Measurements from ENCODE around the gene RPS6KB2. TPM values are rescaled to one million over a fixed set of nuclear protein-coding genes. Genes with fewer than 3 reads are reported as not detected.

The RPS6KB2 gene
- total RNA-seq, 5 donors from 2014 or later (not counting 1 experiment from before 2014, with no cell fraction given) = 60.3 to 88.0 (median 81.9) TPM

- Histone ChIP-seq H3K9me3 (no peaks in the 10 kb centered on the region), H3K27me3 (replicated peaks in 1 of 2; ENCODE audit: control insufficient read depth in 2 of 2, extremely low read depth in 1 of 2, insufficient read depth in 2 of 2, low read length in 1 of 2) (no peaks in the 10 kb centered on the region), H3K4me3 (ENCODE audit: control insufficient read depth in 1 of 2, extremely low read depth in 1 of 2, low read length in 1 of 2) (peak overlapping the region; percentile 98 to 100), H3K36me3 (ENCODE audit: control insufficient read depth in 2 of 2, extremely low read depth in 1 of 2, insufficient read depth in 1 of 2, low read length in 1 of 2) (peaks cover 9 to 42% of the 10 kb centered on the region in 2 donors), H3K4me1 (ENCODE audit: control insufficient read depth in 1 of 2, extremely low read depth in 1 of 2, insufficient read depth in 2 of 2, low read length in 2 of 2) (peaks cover 38 to 88% of the 10 kb centered on the region in 2 experiments), H3K27ac (ENCODE audit: low read length) (peak overlapping the region; percentile 74)
- H3K27ac Mint-ChIP-seq = peak overlapping the region; percentile 96
- peaks cover 21% of the 10 kb centered on the region for H3K36me3 Mint-ChIP-seq
- H3K4me1 Mint-ChIP-seq = peaks cover 61 to 77% (median 68%) of the 10 kb centered on the region in 3 donors
- ATAC-seq (replicated peaks in 1 of 4) = peak in 2 of 4 experiments; percentile 5 to 6
- H3K27me3 Mint-ChIP-seq = no peaks in the 10 kb centered on the region
- peak in 11 of 35 experiments; percentile 31 to 67 (median 47) for DNase-seq
- ChIA-PET CTCF (no interaction called here), POLR2A (interaction anchor here in 1 of 2 donors (0.5 kb wide), 1 partner anchor 39 kb away, joined by 9 read pairs; no protein-coding TSS in a partner anchor)
- peak overlapping the region; percentile 92 to 97 (median 96) for H3K4me3 Mint-ChIP-seq
- WGBS (ENCODE audit: insufficient coverage) = 0% methylated on average over 6 of the region's 13 CpGs
- no peaks in the 10 kb centered on the region for H3K9me3 Mint-ChIP-seq
These were observed 23.6 kb upstream of the RPS6KB2 start for GRCh38 chr11:67404515-67405195.

GRCh38 chr11:67405196-67405567 lies 23.1 kb upstream of the RPS6KB2 start:
- DNase-seq (peak in 4 of 35 experiments; percentile 29 to 53 (median 39)), ATAC-seq (replicated peaks in 1 of 4) (no peak)
- Histone ChIP-seq H3K27ac (ENCODE audit: low read length) (peak overlapping the region; percentile 74), H3K9me3 (no peaks in the 10 kb centered on the region), H3K27me3 (replicated peaks in 1 of 2; ENCODE audit: control insufficient read depth in 2 of 2, extremely low read depth in 1 of 2, insufficient read depth in 2 of 2, low read length in 1 of 2) (no peaks in the 10 kb centered on the region), H3K4me3 (ENCODE audit: control insufficient read depth in 1 of 2, extremely low read depth in 1 of 2, low read length in 1 of 2) (peak overlapping the region; percentile 98 to 100), H3K4me1 (ENCODE audit: control insufficient read depth in 1 of 2, extremely low read depth in 1 of 2, insufficient read depth in 2 of 2, low read length in 2 of 2) (peaks cover 43 to 88% of the 10 kb centered on the region in 2 experiments), H3K36me3 (ENCODE audit: control insufficient read depth in 2 of 2, extremely low read depth in 1 of 2, insufficient read depth in 1 of 2, low read length in 1 of 2) (peaks cover 10 to 44% of the 10 kb centered on the region in 2 donors)
- Mint-ChIP-seq H3K27ac (peak overlapping the region; percentile 96), H3K9me3 (no peaks in the 10 kb centered on the region), H3K27me3 (no peaks in the 10 kb centered on the region), H3K4me1 (peaks cover 65 to 78% (median 71%) of the 10 kb centered on the region in 3 donors), H3K4me3 (peak overlapping the region; percentile 92 to 97 (median 96)), H3K36me3 (peaks cover 20% of the 10 kb centered on the region)
- ChIA-PET POLR2A (interaction anchor here in 1 of 2 donors (0.5 kb wide), 1 partner anchor 39 kb away, joined by 9 read pairs; no protein-coding TSS in a partner anchor), CTCF (no interaction called here)
- WGBS (ENCODE audit: insufficient coverage) = 3% methylated on average over 3 of the region's 6 CpGs

GRCh38 chr11:67405688-67406339 lies 22.5 kb upstream of the RPS6KB2 start:
- Histone ChIP-seq H3K27ac (ENCODE audit: low read length) (peak overlapping the region; percentile 74), H3K4me3 (ENCODE audit: control insufficient read depth in 1 of 2, extremely low read depth in 1 of 2, low read length in 1 of 2) (peak overlapping the region; percentile 98 to 100), H3K27me3 (replicated peaks in 1 of 2; ENCODE audit: control insufficient read depth in 2 of 2, extremely low read depth in 1 of 2, insufficient read depth in 2 of 2, low read length in 1 of 2) (no peaks in the 10 kb centered on the region), H3K36me3 (ENCODE audit: control insufficient read depth in 2 of 2, extremely low read depth in 1 of 2, insufficient read depth in 1 of 2, low read length in 1 of 2) (peaks cover 10 to 44% of the 10 kb centered on the region in 2 donors), H3K4me1 (ENCODE audit: control insufficient read depth in 1 of 2, extremely low read depth in 1 of 2, insufficient read depth in 2 of 2, low read length in 2 of 2) (peaks cover 45 to 88% of the 10 kb centered on the region in 2 experiments), H3K9me3 (no peaks in the 10 kb centered on the region)
- H3K27ac Mint-ChIP-seq = peak overlapping the region; percentile 96
- CTCF ChIA-PET = no interaction called here
- H3K27me3 Mint-ChIP-seq = no peaks in the 10 kb centered on the region
- H3K4me3 Mint-ChIP-seq = peak overlapping the region; percentile 92 to 97 (median 96)
- ATAC-seq (replicated peaks in 1 of 4) (no peak), DNase-seq (no peak)
- H3K36me3 Mint-ChIP-seq = peaks cover 15% of the 10 kb centered on the region
- peaks cover 65 to 78% (median 72%) of the 10 kb centered on the region in 3 donors for H3K4me1 Mint-ChIP-seq
- POLR2A ChIA-PET = no interaction called here
- WGBS (ENCODE audit: insufficient coverage) = 47% methylated on average over 6 of the region's 9 CpGs
- H3K9me3 Mint-ChIP-seq = no peaks in the 10 kb centered on the region

- peak overlapping the region; percentile 74 for H3K27ac ChIP-seq (ENCODE audit: low read length)
- Mint-ChIP-seq H3K4me3 (peak overlapping the region; percentile 92 to 97 (median 96)), H3K4me1 (peaks cover 72 to 84% (median 79%) of the 10 kb centered on the region in 3 donors), H3K9me3 (no peaks in the 10 kb centered on the region), H3K27me3 (no peaks in the 10 kb centered on the region), H3K27ac (peak overlapping the region; percentile 96), H3K36me3 (peaks cover 15% of the 10 kb centered on the region)
- H3K4me1 ChIP-seq (ENCODE audit: control insufficient read depth in 1 of 2, extremely low read depth in 1 of 2, insufficient read depth in 2 of 2, low read length in 2 of 2) = peaks cover 52 to 92% of the 10 kb centered on the region in 2 experiments
- 26% methylated on average over 14 of the region's 18 CpGs for WGBS (ENCODE audit: insufficient coverage)
- DNase-seq = no peak
- CTCF ChIA-PET = no interaction called here
- peaks cover 10 to 44% of the 10 kb centered on the region in 2 donors for H3K36me3 ChIP-seq (ENCODE audit: control insufficient read depth in 2 of 2, extremely low read depth in 1 of 2, insufficient read depth in 1 of 2, low read length in 1 of 2)
- ATAC-seq (replicated peaks in 1 of 4) = no peak
- no peaks in the 10 kb centered on the region for H3K9me3 ChIP-seq
- POLR2A ChIA-PET = interaction anchor here in 1 of 2 donors (0.7 kb wide), 1 partner anchor 1888 kb away, joined by 4 read pairs; no protein-coding TSS in a partner anchor
- no peaks in the 10 kb centered on the region for H3K27me3 ChIP-seq (replicated peaks in 1 of 2; ENCODE audit: control insufficient read depth in 2 of 2, extremely low read depth in 1 of 2, insufficient read depth in 2 of 2, low read length in 1 of 2)
- peak overlapping the region; percentile 98 to 100 for H3K4me3 ChIP-seq (ENCODE audit: control insufficient read depth in 1 of 2, extremely low read depth in 1 of 2, low read length in 1 of 2)
These were observed 21.8 kb upstream of the RPS6KB2 start for GRCh38 chr11:67406420-67406968.

GRCh38 chr11:67406969-67407687 lies 21.2 kb upstream of the RPS6KB2 start:
- H3K27ac Mint-ChIP-seq = peak overlapping the region; percentile 96
- H3K36me3 ChIP-seq (ENCODE audit: control insufficient read depth in 2 of 2, extremely low read depth in 1 of 2, insufficient read depth in 1 of 2, low read length in 1 of 2) = peaks cover 10 to 44% of the 10 kb centered on the region in 2 donors

More at GRCh38 chr11:67406969-67407687, 21.2 kb upstream of the RPS6KB2 start:
- Histone ChIP-seq H3K9me3 (no peaks in the 10 kb centered on the region), H3K4me1 (ENCODE audit: control insufficient read depth in 1 of 2, extremely low read depth in 1 of 2, insufficient read depth in 2 of 2, low read length in 2 of 2) (peaks cover 57 to 96% of the 10 kb centered on the region in 2 experiments), H3K27ac (ENCODE audit: low read length) (peak overlapping the region; percentile 74), H3K27me3 (replicated peaks in 1 of 2; ENCODE audit: control insufficient read depth in 2 of 2, extremely low read depth in 1 of 2, insufficient read depth in 2 of 2, low read length in 1 of 2) (no peaks in the 10 kb centered on the region), H3K4me3 (ENCODE audit: control insufficient read depth in 1 of 2, extremely low read depth in 1 of 2, low read length in 1 of 2) (peak overlapping the region; percentile 53 to 100)
- peaks cover 15% of the 10 kb centered on the region for H3K36me3 Mint-ChIP-seq
- WGBS (ENCODE audit: insufficient coverage) = 5% methylated on average over 9 of the region's 12 CpGs
- no peaks in the 10 kb centered on the region for H3K9me3 Mint-ChIP-seq
- ATAC-seq (replicated peaks in 1 of 4) = no peak
- ChIA-PET POLR2A (interaction anchor here in 1 of 2 donors (0.7 kb wide), 1 partner anchor 1889 kb away, joined by 4 read pairs; no protein-coding TSS in a partner anchor), CTCF (no interaction called here)
- H3K27me3 Mint-ChIP-seq = no peaks in the 10 kb centered on the region
- peak overlapping the region; percentile 92 to 97 (median 96) for H3K4me3 Mint-ChIP-seq
- H3K4me1 Mint-ChIP-seq = peaks cover 78 to 88% (median 82%) of the 10 kb centered on the region in 3 donors
- peak in 2 of 35 experiments; percentile 35 to 61 for DNase-seq
